Globus pallidus (tissue), 1 donor: Measurements from ENCODE around the gene SYT14.
A peak's percentile ranks its signal among the peaks of the same experiment; 100 is the strongest.
"Not testable (repeated sequence)": the region's sequence is repeated elsewhere in the genome, so short reads cannot be mapped to it uniquely, and the experiment has no call there.

Experiments
- DNase-seq: peaks from one replicate; pipeline ENCODE4 v3.0.0-alpha.2; 2015; ENCODE audit warnings: low spot score

SYT14 gene

GRCh38 chr1:209937996-209938959 lies at the start of gene SYT14:
Gene SYT14, plus strand, starts transcription at chr1:209938217. Its CDS starts 48 bp downstream, at chr1:209938265.
- peak; percentile 46 for DNase-seq

- DNase-seq = not testable (repeated sequence)
Measured at GRCh38 chr1:209888291-209889076, 49.5 kb upstream of the SYT14 start.

- DNase-seq = no peak
Measured at GRCh38 chr1:209889077-209889418, 49.0 kb upstream of the SYT14 start.

- DNase-seq = no peak
Measured at GRCh38 chr1:209890641-209891330, 47.2 kb upstream of the SYT14 start.

GRCh38 chr1:209893751-209894150 lies 44.3 kb upstream of the SYT14 start:
- no peak for DNase-seq

- no peak for DNase-seq
Measured at GRCh38 chr1:209895709-209896108, 42.3 kb upstream of the SYT14 start.

- DNase-seq = no peak
Measured at GRCh38 chr1:209896346-209896745, 41.7 kb upstream of the SYT14 start.

GRCh38 chr1:209898271-209898670 lies 39.7 kb upstream of the SYT14 start:
- not testable (repeated sequence) for DNase-seq

GRCh38 chr1:209898851-209899250 lies 39.2 kb upstream of the SYT14 start:
- DNase-seq = not testable (repeated sequence)

- no peak for DNase-seq
Measured at GRCh38 chr1:209899948-209900347, 38.1 kb upstream of the SYT14 start.

- DNase-seq = no peak
Measured at GRCh38 chr1:209900734-209901133, 37.3 kb upstream of the SYT14 start.

- no peak for DNase-seq
Measured at GRCh38 chr1:209901211-209901610, 36.8 kb upstream of the SYT14 start.

- not testable (repeated sequence) for DNase-seq
Measured at GRCh38 chr1:209904774-209905173, 33.2 kb upstream of the SYT14 start.

- DNase-seq = no peak
Measured at GRCh38 chr1:209911746-209912145, 26.3 kb upstream of the SYT14 start.

- DNase-seq = no peak
Measured at GRCh38 chr1:209912306-209912705, 25.7 kb upstream of the SYT14 start.

- not testable (repeated sequence) for DNase-seq
Measured at GRCh38 chr1:209919637-209920036, 18.4 kb upstream of the SYT14 start.

- DNase-seq = no peak
Measured at GRCh38 chr1:209920844-209921243, 17.2 kb upstream of the SYT14 start.

- no peak for DNase-seq
Measured at GRCh38 chr1:209924390-209924789, 13.6 kb upstream of the SYT14 start.

GRCh38 chr1:209926045-209926444 lies 12.0 kb upstream of the SYT14 start:
- DNase-seq = no peak

GRCh38 chr1:209927466-209927865 lies 10.6 kb upstream of the SYT14 start:
- no peak for DNase-seq

- no peak for DNase-seq
Measured at GRCh38 chr1:209929751-209930150, 8.3 kb upstream of the SYT14 start.

- DNase-seq = no peak
Measured at GRCh38 chr1:209931141-209931540, 6.9 kb upstream of the SYT14 start.
